Stromal cell of bone marrow (primary cell): Measurements from ENCODE around the gene OSBPL3.
A peak's percentile ranks its signal among the peaks of the same experiment; 100 is the strongest.

Source experiments
- DNase-seq: peaks from one replicate; pipeline ENCODE4 v3.0.0-alpha.2; 2012; ENCODE audit warnings: low read depth

Gene OSBPL3

GRCh38 chr7:24828891-24829661, 150.9 kb downstream of the OSBPL3 start:
- DNase-seq, result no peak

GRCh38 chr7:24827589-24827988, 152.4 kb downstream of the OSBPL3 start:
- no peak for DNase-seq

DNA sequence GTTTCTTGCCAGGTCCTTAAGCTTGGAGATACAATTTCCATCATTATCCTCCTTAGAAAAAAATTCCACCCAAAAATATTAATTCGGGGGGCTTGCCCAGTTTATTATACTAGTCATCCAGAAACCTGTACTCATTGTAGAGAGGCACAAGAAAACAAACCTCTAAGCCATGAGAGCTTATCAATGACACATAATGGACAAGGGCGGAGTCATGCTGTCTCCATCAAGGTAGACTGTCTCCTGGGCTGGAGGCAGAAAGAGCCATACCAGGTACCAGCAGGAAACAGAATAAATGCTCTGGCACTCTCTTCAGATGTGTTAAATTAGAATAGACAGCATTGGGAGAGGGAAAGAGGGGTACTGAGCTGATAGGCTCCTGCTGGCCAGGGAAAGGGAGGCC, 153.0 kb downstream of the OSBPL3 start:
- DNase-seq, result no peak

- no peak for DNase-seq
These were observed 153.3 kb downstream of the OSBPL3 start for GRCh38 chr7:24826662-24827020.

DNA sequence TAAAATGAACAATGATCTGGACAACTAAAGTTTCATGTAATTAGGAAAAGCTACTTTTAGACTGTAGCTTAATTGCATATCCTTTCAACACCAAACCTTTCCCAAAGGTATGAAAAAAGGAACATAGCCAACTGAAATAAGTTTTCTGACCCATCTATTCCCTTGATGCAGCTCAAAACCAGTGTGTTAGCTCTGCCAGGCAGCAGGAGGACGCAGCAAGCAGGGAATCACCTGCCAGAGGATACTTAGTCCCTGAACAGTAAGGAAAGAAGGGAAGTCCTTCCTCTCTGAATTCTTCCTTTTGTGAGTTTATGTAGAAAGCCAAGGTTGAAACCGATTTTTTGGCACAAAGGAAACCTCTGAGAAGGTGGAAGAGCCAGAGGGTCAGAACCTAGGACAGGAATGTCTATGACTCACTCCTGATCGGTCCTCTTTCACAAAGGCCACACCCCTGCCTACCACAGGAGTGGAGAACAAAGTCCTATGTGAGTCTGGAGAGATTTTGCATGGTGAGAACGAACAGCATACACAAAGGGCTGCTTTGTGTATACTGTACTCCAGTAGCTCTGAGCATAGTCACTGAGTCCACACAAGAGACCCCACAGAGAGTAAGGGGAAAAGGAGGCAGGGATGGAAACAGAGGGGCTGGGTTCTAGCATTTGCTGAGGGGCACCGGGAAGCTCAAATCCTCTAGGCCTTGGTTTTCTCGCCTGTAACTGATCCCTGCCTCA, 153.9 kb downstream of the OSBPL3 start:
- no peak for DNase-seq

GRCh38 chr7:24825381-24825794, 154.6 kb downstream of the OSBPL3 start:
- DNase-seq, result no peak

DNA sequence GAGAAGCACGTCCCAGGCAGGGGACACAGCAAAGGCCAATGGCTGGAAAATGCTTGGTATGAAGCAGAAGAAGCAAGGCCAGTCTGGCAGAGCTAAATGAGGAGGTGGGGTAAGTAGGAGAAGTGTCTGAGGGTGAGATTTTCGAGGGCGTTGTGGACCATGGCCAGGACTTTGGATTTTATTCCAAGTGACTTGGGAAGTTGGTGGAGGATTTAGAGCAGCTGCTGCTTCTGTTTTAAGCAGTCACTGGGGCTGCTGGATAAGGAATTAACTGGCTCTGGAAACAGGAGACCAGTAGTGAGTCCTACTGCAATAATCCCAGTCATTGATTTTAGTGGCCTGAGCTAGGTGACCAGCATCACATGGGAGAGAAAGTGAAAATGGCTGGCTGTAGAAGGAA, 155.1 kb downstream of the OSBPL3 start:
- no peak for DNase-seq

GRCh38 chr7:24824400-24824799, 155.6 kb downstream of the OSBPL3 start:
- DNase-seq, result no peak

DNA sequence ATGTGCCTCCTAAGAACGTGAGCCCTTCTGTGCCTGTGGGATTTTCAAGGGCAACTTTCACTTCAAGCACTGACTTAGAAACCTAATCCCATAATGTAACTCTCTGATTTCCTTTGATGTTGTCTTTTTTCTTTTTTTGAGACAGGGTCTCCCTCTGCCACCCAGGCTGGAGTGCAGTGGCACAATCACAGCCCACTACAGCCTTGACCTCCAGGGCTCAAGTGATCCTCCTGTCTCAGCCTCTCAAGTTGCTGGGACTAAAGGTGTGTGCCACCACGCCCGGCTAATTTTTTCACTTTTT, 158.3 kb downstream of the OSBPL3 start:
- no peak for DNase-seq

DNA sequence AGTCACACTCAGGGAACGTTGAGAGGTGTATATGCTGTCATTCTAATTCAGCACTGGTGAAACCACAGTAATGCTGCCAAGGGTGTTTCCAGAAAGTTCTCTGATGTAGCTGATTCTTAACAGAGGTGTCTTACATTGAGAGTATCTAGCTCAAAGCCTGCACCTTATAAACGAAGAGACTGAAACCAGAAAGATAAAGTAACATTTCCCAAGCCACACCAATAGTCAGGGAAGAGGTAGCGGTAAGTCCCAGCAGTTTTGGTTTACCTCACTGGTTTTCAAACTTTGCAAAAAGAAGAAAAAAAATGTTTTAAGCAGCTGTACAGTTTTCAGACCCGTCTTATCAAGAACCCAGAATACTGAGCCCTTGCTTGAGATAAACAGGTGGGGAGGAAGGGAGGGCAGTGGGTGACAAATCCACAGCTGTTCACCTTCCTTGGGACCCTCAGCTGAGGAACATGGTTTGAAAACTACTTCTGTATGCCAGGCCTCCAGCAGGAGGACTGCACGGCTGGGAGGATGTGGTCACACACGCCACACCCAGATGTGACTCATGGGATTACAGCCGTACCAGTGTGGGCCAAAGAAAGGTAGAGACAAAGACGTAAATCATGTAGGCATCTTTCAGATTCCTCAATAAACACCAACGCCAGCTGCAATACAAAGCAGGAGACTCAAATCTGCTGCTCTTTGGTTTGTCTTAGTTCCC, 158.8 kb downstream of the OSBPL3 start:
- DNase-seq, result no peak

- DNase-seq, result peak; percentile 69
These were observed 159.3 kb downstream of the OSBPL3 start for GRCh38 chr7:24820730-24821044.

DNA sequence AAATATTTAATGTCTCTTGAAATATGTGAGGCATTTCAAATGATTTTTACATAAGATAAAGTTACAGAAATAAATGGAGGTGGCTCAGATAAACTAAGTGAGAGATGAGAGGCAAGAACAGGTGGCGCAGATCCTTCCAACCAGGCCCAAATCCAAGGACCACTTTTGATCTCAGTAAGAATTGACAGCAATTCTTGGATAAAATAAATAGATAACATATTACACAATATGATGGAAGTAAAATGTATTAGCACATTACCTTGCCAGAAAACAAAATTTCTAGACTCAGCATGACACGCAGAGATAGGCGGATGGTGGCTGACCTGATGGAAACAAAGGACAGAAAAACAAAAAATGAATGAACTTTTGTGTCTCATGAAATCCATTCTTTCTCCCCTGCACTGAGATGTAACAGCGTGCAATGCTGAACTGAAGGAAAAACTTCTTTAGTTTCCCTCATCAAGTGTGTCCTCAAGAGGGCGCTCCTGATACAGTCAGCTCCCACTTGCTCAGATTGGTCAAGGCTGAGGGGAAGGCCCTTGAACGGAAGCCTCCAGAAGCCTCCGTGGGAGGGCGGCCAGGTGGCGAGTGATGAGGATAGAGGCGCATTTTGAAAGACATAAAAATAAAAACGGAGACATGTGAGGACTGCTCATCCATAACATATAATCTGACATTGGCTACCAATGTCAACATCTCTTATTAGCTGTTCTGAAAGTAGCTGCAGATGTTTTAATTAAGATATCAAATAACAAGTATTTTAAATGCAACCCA, 159.9 kb downstream of the OSBPL3 start:
- peak; percentile 80 for DNase-seq

DNA sequence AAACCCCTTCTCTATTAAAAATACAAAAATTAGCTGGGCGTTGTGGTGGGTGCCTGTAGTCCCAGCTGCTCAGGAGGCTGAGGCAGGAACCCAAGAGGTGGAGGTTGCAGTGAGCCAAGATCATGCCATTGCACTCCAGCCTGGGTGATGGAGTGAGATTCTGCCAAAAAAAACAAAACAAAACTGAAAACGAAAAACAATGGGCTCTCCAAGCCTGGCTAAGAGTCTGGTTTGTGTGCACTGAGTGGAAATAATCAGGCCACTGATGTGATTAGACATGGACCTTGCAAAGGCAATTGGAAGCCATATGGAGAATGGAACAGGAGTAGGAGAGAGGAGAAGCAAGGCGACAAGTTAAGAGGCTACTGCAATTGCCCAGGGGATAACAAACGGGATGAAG, 162.6 kb downstream of the OSBPL3 start:
- DNase-seq, result no peak

- DNase-seq, result no peak
These were observed 163.1 kb downstream of the OSBPL3 start for GRCh38 chr7:24816868-24817267.

GRCh38 chr7:24812305-24812945, 167.6 kb downstream of the OSBPL3 start:
- DNase-seq, result no peak

DNA sequence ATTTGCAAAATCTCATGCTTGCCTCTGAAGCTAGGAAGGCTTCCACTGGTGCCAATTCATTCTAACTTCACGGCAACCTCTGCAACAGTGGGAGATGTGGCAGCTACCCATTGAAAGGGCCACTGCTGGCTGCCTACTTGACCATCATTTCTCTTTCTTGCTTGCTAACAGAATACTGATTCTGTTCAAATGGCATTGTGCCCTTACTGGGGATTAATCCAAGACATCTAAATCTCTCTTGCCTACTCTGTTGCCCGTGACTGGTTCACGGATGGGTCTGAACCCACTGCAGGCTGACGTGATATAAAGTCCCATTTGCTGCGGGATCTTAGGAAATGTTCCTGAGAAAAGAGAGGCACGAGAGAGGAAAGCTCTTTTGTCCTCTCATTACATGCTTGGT, 171.5 kb downstream of the OSBPL3 start:
- no peak for DNase-seq

DNA sequence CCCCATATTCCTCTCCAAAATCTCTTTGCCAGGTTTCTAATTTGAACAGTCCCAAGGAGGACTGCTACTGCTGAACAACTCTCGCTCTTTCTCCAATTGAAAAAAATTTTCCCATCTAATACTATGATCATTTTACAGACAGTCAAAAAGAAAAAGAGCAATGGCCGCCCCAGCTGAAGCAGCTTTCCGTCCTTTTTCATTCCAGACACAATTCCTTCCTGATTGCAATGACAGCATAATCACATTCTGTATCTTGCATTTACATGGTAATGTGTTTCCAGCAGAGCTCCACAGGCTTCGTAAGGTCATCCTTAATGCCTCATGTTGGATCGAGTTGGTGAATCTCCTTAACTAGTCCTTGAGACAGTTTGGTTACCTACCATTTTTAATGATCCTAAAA, 177.7 kb downstream of the OSBPL3 start:
- DNase-seq, result no peak

DNA sequence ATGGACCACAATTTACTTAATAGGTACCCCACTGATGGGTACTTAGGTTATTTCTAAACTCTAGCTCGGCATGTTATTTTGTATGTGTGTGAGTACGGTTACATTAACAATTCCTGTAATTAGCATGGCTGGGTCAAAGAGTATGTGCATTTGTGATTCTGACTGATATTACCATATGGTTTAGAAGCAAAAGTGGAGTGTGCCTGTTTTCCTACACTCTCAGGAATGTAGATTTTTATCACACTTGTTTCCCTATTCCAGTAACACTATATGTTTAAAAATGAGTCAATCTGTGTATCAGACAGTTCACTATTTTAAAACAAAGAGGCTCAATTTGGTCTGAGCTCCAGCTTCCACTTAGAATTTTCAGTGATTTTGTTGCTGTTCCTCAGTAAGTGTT, 178.1 kb downstream of the OSBPL3 start:
- DNase-seq, result no peak

DNA sequence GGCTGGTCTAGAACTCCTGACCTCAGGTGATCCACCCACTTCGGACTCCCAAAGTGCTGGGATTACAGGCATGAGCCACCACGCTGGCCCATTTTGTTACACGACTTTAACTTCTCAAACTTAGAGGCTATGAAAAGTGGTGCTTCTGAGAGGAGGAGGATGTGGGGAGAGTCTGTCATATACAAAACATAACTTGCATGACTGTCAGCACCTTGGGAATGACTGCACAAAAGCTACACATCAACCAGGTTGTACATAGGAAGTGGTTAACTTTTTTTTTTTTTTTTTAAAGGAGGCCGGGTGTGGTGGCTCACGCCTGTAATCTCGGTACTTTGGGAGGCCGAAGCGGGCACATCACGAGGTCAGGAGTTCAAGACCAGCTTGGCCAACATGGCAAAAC, 179.3 kb downstream of the OSBPL3 start:
- DNase-seq, result no peak

DNA sequence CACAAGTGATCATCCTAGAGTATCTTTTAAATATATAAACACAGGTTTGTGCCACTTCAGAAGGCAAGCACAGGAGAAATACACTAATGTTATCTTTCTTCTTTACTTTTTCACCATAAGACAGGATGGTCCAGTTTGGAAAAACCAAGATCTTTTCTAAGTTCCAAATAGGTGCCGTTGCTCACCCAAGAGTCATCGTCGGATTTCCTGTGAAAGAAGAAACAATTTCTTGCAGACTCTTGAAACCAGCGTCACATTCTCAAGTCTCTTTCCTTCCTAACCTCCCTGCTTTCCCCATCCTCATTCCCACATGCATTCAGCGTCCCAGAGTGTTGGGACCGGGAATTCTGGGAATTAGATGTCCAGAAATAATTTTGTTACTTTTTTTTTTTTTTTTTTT, 179.9 kb downstream of the OSBPL3 start:
- DNase-seq, result no peak

DNA sequence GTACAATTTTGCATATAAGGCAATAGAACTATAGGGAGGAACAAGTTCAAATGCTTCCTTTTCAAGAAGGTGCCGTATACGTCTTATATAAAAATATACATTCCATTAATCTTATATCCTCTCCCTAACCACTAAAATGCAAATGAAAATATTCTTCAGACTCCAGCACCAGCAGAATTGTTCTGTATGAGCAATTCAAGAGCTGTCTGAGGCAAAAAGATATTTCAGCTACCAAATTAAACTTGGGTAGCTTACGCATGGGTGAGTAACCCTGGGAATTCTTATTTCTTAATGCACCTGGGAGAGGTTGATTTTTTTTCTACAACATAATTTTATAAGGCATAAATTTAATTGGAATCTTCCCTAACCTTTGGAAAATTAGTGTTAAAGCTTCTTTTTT, 180.5 kb downstream of the OSBPL3 start:
- no peak for DNase-seq

DNA sequence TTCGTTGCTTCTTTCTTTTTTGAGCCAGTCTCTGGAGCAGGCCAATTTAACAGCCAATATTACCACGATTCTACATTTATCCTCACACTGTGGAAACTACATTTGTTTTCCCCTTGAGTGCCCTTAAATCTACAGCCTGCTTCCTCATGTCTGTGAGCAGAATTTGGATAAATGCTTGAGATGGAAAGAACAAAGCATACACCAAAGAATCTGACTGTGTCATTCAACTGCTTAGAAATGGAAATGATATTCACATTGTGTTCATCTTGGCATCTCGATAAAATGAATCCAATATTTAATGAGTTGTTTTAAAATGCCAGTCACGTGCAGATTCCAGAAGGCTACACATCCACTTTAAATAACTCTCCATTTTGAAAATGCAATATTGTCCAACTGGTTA, 181.7 kb downstream of the OSBPL3 start:
- DNase-seq, result no peak
